NCI-H2227 treated with DMSO at 0.1 percent for 48 hours (cell line): ENCODE measurements around the gene ANAPC10.
"Not testable (repeated sequence)": the region's sequence is repeated elsewhere in the genome, so short reads cannot be mapped to it uniquely, and the experiment has no call there.

Source experiments
- DNase-seq: peaks from one replicate; lab custom pipeline; 2025; lab: John Stamatoyannopoulos, UW

The ANAPC10 gene

DNA sequence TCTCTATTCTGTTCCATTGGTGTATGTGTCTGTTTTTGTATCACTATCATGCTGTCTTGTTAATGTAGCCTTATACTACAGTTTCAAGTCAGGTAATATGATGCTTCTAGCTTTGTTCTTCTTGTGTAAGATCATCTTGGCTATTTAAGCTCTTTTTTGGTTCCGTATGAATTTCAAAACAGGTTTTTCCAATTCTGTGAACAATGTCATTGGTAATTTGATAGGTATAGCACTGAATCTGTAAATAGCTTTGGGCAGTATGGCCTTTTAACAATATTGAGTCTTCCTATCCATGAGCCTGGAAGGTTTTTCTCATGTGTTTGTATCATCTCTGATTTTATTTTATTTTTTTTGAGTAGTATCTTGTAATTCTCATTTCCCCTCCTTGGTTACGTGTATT is 94.3 kb downstream of the ANAPC10 start:
- DNase-seq, result no peak

GRCh38 chr4:145001635-145002034 is 96.4 kb downstream of the ANAPC10 start:
- DNase-seq, result no peak

- not testable (repeated sequence) for DNase-seq
Measured at GRCh38 chr4:145000656-145001055, 97.3 kb downstream of the ANAPC10 start.

- no peak for DNase-seq
Measured at GRCh38 chr4:144989306-144989705, 108.7 kb downstream of the ANAPC10 start.

DNA sequence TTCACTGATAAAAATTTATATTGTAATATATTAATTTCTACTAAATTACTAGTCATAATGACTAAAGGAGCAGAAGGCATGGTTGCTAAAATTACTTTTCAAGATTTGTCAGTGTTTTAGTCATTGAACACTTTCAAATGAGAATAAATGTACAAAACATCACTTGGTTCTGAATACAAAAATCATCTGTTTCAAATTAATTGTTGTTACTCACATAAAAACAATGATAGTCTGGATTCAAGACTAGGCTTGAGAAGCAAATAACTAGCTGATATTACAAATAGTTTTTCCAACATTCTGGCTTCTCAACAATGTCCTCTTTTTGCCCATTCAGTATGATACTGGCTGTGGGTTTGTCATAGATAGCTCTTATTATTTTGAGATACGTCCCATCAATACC is 112.5 kb downstream of the ANAPC10 start:
- DNase-seq, result no peak

DNA sequence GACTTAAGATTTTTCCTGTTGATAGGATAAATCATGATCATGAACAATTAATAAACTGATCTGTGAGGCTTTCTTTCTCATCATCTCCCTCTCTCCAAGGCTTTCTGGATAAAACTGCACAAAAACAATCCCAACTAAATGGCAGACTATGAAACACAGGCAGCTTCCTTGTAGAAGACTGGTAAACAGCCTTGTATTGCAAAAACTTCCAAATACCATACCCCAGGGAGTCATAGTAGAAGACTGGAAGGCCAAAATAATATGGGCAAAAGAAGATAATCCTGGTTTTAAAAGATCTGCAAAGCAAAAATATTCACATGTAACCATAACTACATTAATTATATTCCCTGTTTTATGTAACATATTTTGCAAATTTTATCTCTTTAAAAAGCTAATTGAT is 113.0 kb downstream of the ANAPC10 start:
- no peak for DNase-seq

DNA sequence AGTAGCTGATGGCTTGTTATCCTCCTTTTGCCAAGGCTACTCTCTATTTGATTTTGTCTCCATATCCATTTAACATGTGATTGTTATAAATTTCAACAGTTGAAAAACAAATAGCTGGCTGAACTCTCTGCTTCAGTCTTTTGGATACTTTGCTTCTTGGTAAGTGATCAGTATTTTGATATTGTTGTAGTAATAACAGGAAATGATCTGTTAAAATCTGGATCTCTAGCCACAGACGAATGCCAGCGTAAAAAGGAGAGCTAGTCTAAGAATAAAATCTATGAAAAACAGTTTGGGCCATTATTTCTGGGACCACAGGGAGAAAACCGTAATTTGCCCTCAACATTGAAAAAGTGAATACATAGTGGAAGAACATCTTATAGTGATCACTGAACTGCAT is 113.8 kb downstream of the ANAPC10 start:
- DNase-seq, result no peak

GRCh38 chr4:144975718-144976117 is 122.3 kb downstream of the ANAPC10 start:
- no peak for DNase-seq

DNA sequence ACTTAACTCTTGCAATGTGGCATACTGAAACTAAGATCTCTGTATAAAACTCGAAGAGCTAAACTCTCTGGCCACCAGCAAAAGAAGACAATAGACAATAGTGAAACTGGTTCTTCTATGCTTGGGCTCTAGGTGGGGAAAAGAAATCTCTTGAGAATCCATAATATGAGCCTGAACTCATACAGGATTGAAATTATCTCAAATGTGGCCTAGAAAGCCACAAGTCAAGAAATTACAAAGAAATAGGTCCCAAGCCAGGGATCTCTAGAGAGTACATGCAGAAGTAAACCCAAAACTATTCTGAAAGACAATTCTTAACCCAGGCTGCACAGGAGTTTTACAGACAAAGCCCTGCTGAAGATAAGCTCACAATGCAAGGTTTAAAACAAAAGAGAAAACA is 127.4 kb downstream of the ANAPC10 start:
- no peak for DNase-seq

DNA sequence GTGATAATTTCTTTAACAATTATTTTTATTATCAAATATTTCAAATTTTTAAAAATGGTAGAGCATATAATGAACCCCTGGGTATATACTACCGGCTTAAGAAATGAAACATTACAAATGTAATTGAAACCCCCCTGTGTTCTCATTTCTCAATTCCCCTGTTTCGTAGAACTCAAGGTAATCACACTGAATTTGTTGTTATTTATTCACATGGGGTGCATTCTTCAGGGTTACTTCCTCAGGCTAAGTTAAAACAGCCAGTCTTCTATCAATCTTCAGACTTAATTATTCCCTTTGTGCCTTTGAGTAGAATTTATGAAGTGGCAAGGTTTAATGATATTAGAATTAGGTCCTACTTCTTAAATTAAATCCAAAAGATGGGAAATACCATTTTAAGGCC is 128.2 kb downstream of the ANAPC10 start:
- no peak for DNase-seq

DNA sequence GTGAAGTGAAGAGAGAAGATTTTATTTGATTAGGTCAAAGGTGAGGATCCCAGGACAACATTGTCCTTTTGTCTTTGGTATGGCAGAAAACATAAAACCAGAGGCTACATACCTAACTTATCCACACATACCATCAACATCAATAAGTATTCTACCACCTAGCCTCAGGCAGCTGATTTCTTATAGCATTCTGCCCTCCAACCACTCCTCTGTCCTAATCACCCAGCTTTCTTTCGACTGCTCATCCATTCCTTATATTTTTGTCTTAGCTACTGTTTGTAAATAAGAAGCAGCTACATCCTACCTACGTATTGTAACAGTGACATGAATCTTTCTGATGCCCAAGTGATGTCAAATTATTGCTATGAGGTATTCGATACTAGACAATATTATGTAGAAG is 129.4 kb downstream of the ANAPC10 start:
- DNase-seq, result no peak

DNA sequence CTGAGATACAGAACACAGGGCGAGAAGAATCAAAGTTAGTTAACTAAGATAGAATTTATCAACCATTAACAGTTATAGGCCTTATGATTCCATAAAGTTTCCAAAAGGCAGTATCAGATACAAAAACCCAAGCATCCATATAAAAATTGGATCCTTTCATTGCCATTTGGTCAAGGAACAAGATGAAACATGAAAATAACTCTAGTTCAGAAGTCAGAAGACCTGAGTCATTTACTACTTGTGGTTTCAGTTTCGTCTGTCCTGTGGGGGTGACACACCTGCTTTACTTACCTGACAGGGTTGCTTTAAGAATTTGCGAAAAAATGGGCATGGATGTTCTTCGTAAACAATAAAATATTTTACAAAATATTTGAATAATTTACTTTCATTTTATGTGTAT is 130.8 kb downstream of the ANAPC10 start:
- DNase-seq, result no peak

GRCh38 chr4:144962300-144962699 is 135.7 kb downstream of the ANAPC10 start:
- DNase-seq, result no peak

GRCh38 chr4:144955104-144955503 is 142.9 kb downstream of the ANAPC10 start:
- DNase-seq, result no peak

DNA sequence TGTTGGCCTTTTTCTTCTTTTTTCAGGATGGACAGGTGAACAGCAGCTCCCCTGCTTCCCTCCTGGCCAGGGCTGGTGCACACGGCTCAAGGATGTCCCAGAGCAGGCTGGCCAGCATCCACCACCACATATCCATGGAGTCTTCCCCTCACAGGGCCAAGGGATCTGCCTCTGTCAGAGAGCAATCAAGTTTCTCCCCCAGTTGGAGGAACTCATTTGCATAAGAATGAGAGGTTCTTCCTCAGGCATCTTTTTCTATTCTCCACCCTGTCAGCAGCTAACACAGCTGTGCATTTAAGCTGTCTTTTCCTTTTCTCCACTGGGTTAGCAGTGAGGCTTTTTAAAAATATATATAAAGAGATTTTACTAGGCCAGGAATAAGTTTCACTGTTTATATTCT is 143.8 kb downstream of the ANAPC10 start:
- no peak for DNase-seq

GRCh38 chr4:144948421-144948820 is 149.6 kb downstream of the ANAPC10 start:
- no peak for DNase-seq

DNA sequence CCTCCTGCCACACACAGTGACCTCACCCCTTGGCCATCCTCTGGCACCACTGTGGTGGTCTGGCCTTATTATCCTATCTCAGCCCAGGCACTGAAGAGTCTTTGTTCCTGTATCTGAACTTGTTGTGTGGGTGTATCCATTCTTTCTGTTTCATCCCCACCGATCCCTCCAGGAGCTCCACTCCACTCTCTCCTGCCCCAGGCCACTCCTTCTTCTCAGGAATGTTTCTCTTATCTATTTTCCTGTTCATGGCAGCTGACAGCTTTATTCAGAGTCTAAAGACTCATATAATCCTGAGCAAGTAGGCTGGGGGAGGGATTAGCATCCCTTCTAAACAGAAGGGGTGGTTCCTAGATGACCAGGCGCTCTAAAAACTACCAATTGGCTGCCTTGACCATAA is 150.0 kb downstream of the ANAPC10 start:
- DNase-seq, result no peak
